ENCODE data around the gene CMPK2. TPM values are rescaled to one million over a fixed set of nuclear protein-coding genes. Genes with fewer than 3 reads are reported as not detected.

CMPK2 gene
- total RNA-seq (10 to 100 TPM in 1 of 4 donors, 1 to 10 TPM in 3; 1.8 to 11.1 (median 7.8) TPM), polyA plus RNA-seq (10 to 100 TPM in 2 of 3 donors, 1 to 10 TPM in 1; 3.6 to 26.1 (median 14.7) TPM)

- peak in 3 of 4 donors; percentile 22 to 52 (median 43) for TF ChIP-seq POLR2AphosphoS5 (IDR thresholded peaks at IDR 0.05)
- TF ChIP-seq POLR2A (IDR thresholded peaks at IDR 0.05) = no peak
- WGBS, 2 donors = 0% methylated on average over 115 of the region's 115 CpGs
These were observed at the start of gene CMPK2 for GRCh38 chr2:6865346-6866274. Gene CMPK2, minus strand, starts transcription at chr2:6865907. Its CDS starts 211 bp downstream, at chr2:6865696.

GRCh38 chr2:6915399-6915798, 49.7 kb upstream of the CMPK2 start:
- Histone ChIP-seq H3K9me3 (no peaks in the 10 kb centered on the region), H3K36me3 (no peaks in the 10 kb centered on the region), H3K4me1 (peaks cover 0 to 28% (median 7%) of the 10 kb centered on the region in 4 donors), H3K27me3 (no peaks in the 10 kb centered on the region), H3K27ac (no peak overlapping the region), H3K4me3 (no peak overlapping the region)
- 91 to 95% methylated on average over 2 of the region's 2 CpGs for WGBS, 2 donors
- no peak for DNase-seq
- TF ChIP-seq EP300 (IDR thresholded peaks at IDR 0.05) = no peak
- TF ChIP-seq POLR2AphosphoS5 (IDR thresholded peaks at IDR 0.05) = no peak
- TF ChIP-seq CTCF (IDR thresholded peaks at IDR 0.05) = no peak
- TF ChIP-seq POLR2A (IDR thresholded peaks at IDR 0.05) = no peak
- intact Hi-C loops (cut with DNase I) = loop anchor here (5.0 kb wide), 4 partner anchors 38 to 127 kb away; partner anchors contain the start of gene RSAD2

More at GRCh38 chr2:6865346-6866274, at the start of gene CMPK2:
- no peaks in the 10 kb centered on the region for H3K27me3 ChIP-seq
- H3K27ac ChIP-seq = peak within 1 kb of the TSS; percentile 78 to 90 (median 86)
- peak; percentile 78 for DNase-seq
- H3K36me3 ChIP-seq = peaks cover 0 to 17% (median 0%) of the 10 kb centered on the region in 4 donors
- peak within 1 kb of the TSS; percentile 49 to 84 (median 73) for H3K4me3 ChIP-seq
- peaks cover 0 to 18% (median 15%) of the 10 kb centered on the region in 4 donors for H3K4me1 ChIP-seq
- intact Hi-C loops (cut with DNase I) = no loop called here
- H3K9me3 ChIP-seq = no peaks in the 10 kb centered on the region

- DNase-seq = no peak
- H3K36me3 ChIP-seq = no peaks in the 10 kb centered on the region
- no peaks in the 10 kb centered on the region for H3K27me3 ChIP-seq
- no peaks in the 10 kb centered on the region for H3K9me3 ChIP-seq
- TF ChIP-seq CTCF (IDR thresholded peaks at IDR 0.05) (no peak), EP300 (IDR thresholded peaks at IDR 0.05) (no peak), POLR2AphosphoS5 (IDR thresholded peaks at IDR 0.05) (no peak), POLR2A (IDR thresholded peaks at IDR 0.05) (no peak)
- no peak overlapping the region for H3K4me3 ChIP-seq
- peaks cover 0 to 22% (median 7%) of the 10 kb centered on the region in 4 donors for H3K4me1 ChIP-seq
- WGBS, 2 donors = 51 to 82% methylated on average over 3 of the region's 3 CpGs
- intact Hi-C loops (cut with DNase I) = loop anchor here (5.0 kb wide), 4 partner anchors 38 to 127 kb away; partner anchors contain the start of gene RSAD2
- no peak overlapping the region for H3K27ac ChIP-seq
These were observed 49.1 kb upstream of the CMPK2 start for GRCh38 chr2:6914828-6915227.

- DNase-seq = no peak
These were observed 47.9 kb upstream of the CMPK2 start for GRCh38 chr2:6913415-6914157.

More at GRCh38 chr2:6913415-6914157, 47.9 kb upstream of the CMPK2 start:
- TF ChIP-seq CTCF (IDR thresholded peaks at IDR 0.05) (no peak), POLR2AphosphoS5 (IDR thresholded peaks at IDR 0.05) (no peak), EP300 (IDR thresholded peaks at IDR 0.05) (no peak)
- intact Hi-C loops (cut with DNase I) = no loop called here
- H3K9me3 ChIP-seq = no peaks in the 10 kb centered on the region
- H3K27ac ChIP-seq = no peak overlapping the region
- no peaks in the 10 kb centered on the region for H3K27me3 ChIP-seq
- H3K4me1 ChIP-seq = peaks cover 0 to 11% (median 7%) of the 10 kb centered on the region in 4 donors
- H3K36me3 ChIP-seq = no peaks in the 10 kb centered on the region
- WGBS, 2 donors = 44 to 70% methylated on average over 9 of the region's 9 CpGs
- H3K4me3 ChIP-seq = no peak overlapping the region

Measured in sigmoid colon (tissue), 7 donors.